ENCODE results near the gene NT5C3B.
"Not testable (repeated sequence)": the region's sequence is repeated elsewhere in the genome, so short reads cannot be mapped to it uniquely, and the experiment has no call there.

NT5C3B gene

DNA sequence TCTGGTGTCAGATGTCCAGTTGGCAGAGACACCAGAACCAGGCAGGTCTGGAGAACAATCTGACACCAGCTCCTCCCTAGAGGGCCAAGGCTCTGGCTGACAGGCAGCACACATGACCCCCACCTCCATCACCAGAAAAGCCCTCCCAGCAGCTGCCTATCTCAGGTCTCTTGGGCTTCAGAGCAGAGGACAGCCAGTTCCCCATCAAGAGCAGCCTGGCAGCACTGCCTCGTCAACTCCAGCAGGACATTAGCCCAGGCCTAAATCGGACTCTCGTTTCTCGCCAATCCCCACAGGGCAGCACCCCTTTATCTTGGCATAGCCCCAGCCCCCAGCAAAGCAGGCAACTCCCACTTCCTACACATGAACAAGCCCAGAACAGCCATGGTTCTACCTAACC lies 53.9 kb downstream of the NT5C3B start:
- peaks cover 57% of the 10 kb centered on the region for H3K27me3 Mint-ChIP-seq
- no peaks in the 10 kb centered on the region for H3K4me1 Mint-ChIP-seq
- peaks cover 2% of the 10 kb centered on the region for H3K36me3 Mint-ChIP-seq (ENCODE audit: insufficient read depth)
- H3K27ac Mint-ChIP-seq (ENCODE audit: low read depth): no peak overlapping the region
- no peak for DNase-seq (ENCODE audit: low spot score in 2 of 2)
- H3K4me3 Mint-ChIP-seq: no peak overlapping the region
- no peak for ATAC-seq (replicated peaks; ENCODE audit: extremely low read depth, poor library complexity, severe bottlenecking)
- H3K9me3 Mint-ChIP-seq: no peaks in the 10 kb centered on the region

- H3K27ac Mint-ChIP-seq (ENCODE audit: low read depth): no peak overlapping the region
- no peak overlapping the region for H3K4me3 Mint-ChIP-seq
- H3K9me3 Mint-ChIP-seq: no peaks in the 10 kb centered on the region
- H3K27me3 Mint-ChIP-seq: peaks cover 58% of the 10 kb centered on the region
- H3K36me3 Mint-ChIP-seq (ENCODE audit: insufficient read depth): peaks cover 2% of the 10 kb centered on the region
- no peak for DNase-seq (ENCODE audit: low spot score in 2 of 2)
- no peak for ATAC-seq (replicated peaks; ENCODE audit: extremely low read depth, poor library complexity, severe bottlenecking)
- no peaks in the 10 kb centered on the region for H3K4me1 Mint-ChIP-seq
These were observed 54.5 kb downstream of the NT5C3B start for GRCh38 chr17:41781404-41782110.

DNA sequence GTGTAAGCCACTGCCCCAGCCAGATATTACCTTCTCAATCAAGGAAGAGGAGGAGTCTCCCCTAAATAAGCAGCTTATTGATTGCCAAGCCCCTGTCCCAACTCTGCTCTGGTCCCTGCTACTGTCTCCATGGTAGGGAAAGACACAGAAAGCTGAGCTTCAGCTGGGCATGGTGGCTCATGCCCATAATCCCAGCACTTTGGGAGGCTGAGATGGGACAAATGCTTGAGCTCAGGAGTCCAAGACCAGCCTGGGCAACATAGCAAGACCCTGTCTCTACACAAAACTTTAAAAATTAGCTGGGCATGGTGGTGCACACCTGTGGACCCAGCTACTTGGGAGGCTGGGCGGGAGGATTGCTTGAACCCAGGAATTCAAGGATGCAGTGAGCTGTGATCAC lies 56.1 kb downstream of the NT5C3B start:
- Mint-ChIP-seq H3K36me3 (ENCODE audit: insufficient read depth) (peaks cover 2% of the 10 kb centered on the region), H3K27me3 (peaks cover 64% of the 10 kb centered on the region), H3K9me3 (no peaks in the 10 kb centered on the region)

DNA sequence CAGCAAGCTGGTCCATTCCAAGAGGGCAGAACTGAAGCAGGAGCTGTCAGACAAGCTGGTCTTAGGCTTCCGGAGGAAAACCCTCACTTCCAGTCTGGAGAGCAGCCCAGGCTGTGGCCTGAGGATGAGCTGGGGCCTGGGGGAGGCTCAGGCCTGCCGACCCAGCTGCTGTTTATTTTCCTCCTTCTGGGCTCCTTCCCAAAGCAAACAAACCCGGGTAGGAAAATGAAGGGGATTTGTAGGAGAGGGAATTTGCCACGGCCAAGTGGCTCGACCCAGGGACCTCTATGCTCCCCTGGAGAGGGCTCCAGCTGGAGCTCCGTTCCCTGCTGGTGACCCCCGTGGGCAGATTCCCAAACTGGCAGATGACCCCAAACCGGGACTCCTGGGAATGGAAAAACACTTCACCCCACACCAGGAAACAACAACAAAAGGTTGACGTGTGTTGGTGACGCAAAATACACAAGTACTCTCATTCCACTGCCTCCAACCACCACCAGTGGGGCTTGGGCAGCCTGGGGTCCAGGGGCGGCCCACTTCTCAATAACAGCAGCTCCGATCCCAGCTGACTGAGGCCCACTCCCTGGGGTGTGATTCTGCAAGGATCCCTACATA lies 58.4 kb downstream of the NT5C3B start:
- H3K4me3 Mint-ChIP-seq: no peak overlapping the region
- peaks cover 4% of the 10 kb centered on the region for H3K36me3 Mint-ChIP-seq (ENCODE audit: insufficient read depth)
- H3K9me3 Mint-ChIP-seq: no peaks in the 10 kb centered on the region
- H3K4me1 Mint-ChIP-seq: no peaks in the 10 kb centered on the region
- DNase-seq (ENCODE audit: low spot score in 2 of 2): no peak
- H3K27me3 Mint-ChIP-seq: peaks cover 47% of the 10 kb centered on the region
- H3K27ac Mint-ChIP-seq (ENCODE audit: low read depth): no peak overlapping the region
- ATAC-seq (replicated peaks; ENCODE audit: extremely low read depth, poor library complexity, severe bottlenecking): no peak

More for the DNA sequence above, 56.1 kb downstream of the NT5C3B start:
- DNase-seq (ENCODE audit: low spot score in 2 of 2): no peak
- ATAC-seq (replicated peaks; ENCODE audit: extremely low read depth, poor library complexity, severe bottlenecking): no peak
- H3K4me3 Mint-ChIP-seq: no peak overlapping the region
- H3K4me1 Mint-ChIP-seq: no peaks in the 10 kb centered on the region
- H3K27ac Mint-ChIP-seq (ENCODE audit: low read depth): no peak overlapping the region

DNA sequence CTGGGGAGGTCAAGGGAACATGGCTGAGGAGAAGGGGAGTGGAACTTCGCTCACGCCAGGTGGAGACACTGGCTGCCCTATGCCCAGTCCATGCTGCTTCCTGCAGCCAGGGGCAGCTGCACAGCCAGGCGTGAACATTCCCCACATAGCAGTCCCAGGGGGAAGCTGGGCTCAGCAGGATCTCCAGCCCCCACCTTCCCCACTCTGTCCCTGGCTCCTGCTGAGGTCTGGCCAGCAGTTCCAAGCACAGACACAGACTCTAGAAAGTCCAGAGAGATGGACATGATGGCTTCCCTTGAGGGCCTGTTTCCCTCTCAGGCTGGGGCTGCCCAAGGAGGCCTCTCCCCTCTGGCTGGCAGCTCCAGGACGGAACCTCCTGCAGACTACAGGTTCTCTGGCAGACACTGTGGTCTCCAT lies 58.9 kb downstream of the NT5C3B start:
- Mint-ChIP-seq H3K4me3 (no peak overlapping the region), H3K36me3 (ENCODE audit: insufficient read depth) (peaks cover 4% of the 10 kb centered on the region), H3K27me3 (peaks cover 42% of the 10 kb centered on the region), H3K9me3 (no peaks in the 10 kb centered on the region), H3K27ac (ENCODE audit: low read depth) (no peak overlapping the region), H3K4me1 (no peaks in the 10 kb centered on the region)
- ATAC-seq (replicated peaks; ENCODE audit: extremely low read depth, poor library complexity, severe bottlenecking) (no peak), DNase-seq (ENCODE audit: low spot score in 2 of 2) (no peak)

DNA sequence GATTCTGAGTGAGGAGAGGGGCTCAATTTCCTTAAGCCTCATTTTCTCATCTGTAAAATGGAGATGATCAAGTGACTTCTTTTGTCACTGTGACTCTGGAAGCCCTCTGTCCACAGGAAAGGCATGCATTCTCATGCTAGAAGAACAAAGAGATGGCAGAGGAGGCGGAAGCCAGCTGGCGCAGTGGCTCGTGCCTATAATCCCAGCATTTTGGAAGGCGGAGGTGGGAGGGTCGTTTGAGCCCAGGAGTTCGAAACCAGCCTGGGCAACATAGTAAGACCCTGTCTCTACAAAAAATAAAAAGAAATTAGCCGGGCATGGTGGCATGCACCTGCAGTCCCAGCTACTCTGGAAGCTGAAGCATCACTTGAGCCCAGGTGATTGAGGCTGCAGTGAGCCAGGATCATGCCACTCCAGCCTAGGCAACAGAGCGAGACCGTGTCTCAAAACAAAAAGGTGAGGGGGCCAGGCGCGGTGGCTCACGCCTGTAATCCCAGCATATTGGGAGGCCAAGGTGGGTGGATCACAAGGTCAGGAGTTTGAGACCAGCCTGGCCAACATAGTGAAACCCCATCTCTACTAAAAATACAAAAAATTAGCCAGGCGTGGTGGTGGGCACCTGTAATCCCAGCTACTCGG lies 59.7 kb downstream of the NT5C3B start:
- not testable (repeated sequence) for H3K27ac Mint-ChIP-seq (ENCODE audit: low read depth); ATAC-seq (replicated peaks; ENCODE audit: extremely low read depth, poor library complexity, severe bottlenecking); H3K9me3 Mint-ChIP-seq; DNase-seq (ENCODE audit: low spot score in 2 of 2); H3K36me3 Mint-ChIP-seq (ENCODE audit: insufficient read depth); H3K4me3 Mint-ChIP-seq; H3K4me1 Mint-ChIP-seq
- H3K27me3 Mint-ChIP-seq: peaks cover 34% of the 10 kb centered on the region

GRCh38 chr17:41775394-41776226 lies 60.4 kb downstream of the NT5C3B start:
- ATAC-seq (replicated peaks; ENCODE audit: extremely low read depth, poor library complexity, severe bottlenecking) (no peak), DNase-seq (ENCODE audit: low spot score in 2 of 2) (no peak)
- no peak overlapping the region for H3K27ac Mint-ChIP-seq (ENCODE audit: low read depth)
- H3K4me3 Mint-ChIP-seq: no peak overlapping the region
- H3K36me3 Mint-ChIP-seq (ENCODE audit: insufficient read depth): peaks cover 4% of the 10 kb centered on the region
- H3K4me1 Mint-ChIP-seq: no peaks in the 10 kb centered on the region
- no peaks in the 10 kb centered on the region for H3K9me3 Mint-ChIP-seq
- peaks cover 26% of the 10 kb centered on the region for H3K27me3 Mint-ChIP-seq

Measured in central memory CD8-positive, alpha-beta T cell (primary cell).